Liver (tissue), 3 donors: Measurements from ENCODE around the gene HCN2.

ENCODE experiments used
- EGR1 ChIP-seq, 2 donors: IDR thresholded peaks; 2 replicates each; pipeline ENCODE4 v1.6.1; 2016 to 2018; ENCODE audit warnings: antibody characterized with exemption in 2 of 2, low read depth in 2 of 2
- FOXA1 ChIP-seq: IDR thresholded peaks from 2 replicates; pipeline ENCODE4 v1.6.1; 2016; ENCODE audit warnings: antibody characterized with exemption
- HNF4G ChIP-seq: IDR thresholded peaks from 2 replicates; pipeline ENCODE4 v1.6.1; 2016; ENCODE audit warnings: antibody characterized with exemption
- JUND ChIP-seq, 2 donors: IDR thresholded peaks; 2 replicates each; pipeline ENCODE4 v1.6.1; 2016; ENCODE audit warnings: antibody characterized with exemption in 2 of 2
- SP1 ChIP-seq: IDR thresholded peaks from 2 replicates; pipeline ENCODE4 v1.6.1; 2018; ENCODE audit warnings: antibody characterized with exemption, mild to moderate bottlenecking
- TAF1 ChIP-seq: conservative IDR thresholded peaks from 2 replicates; pipeline ENCODE4 v1.6.1; 2016; ENCODE audit warnings: antibody characterized with exemption, mild to moderate bottlenecking
- YY1 ChIP-seq: IDR thresholded peaks from 2 replicates; pipeline ENCODE4 v1.6.1; 2016; ENCODE audit warnings: antibody characterized with exemption, mild to moderate bottlenecking
- TF ChIP-seq, protein P1 (sequence below): IDR thresholded peaks from 2 replicates; pipeline ENCODE4 v1.6.1; 2016; ENCODE audit warnings: antibody characterized with exemption, mild to moderate bottlenecking
- TF ChIP-seq, protein P2 (sequence below): fragments of 150-350 bp; IDR thresholded peaks from 2 replicates; pipeline ENCODE4 v1.5.1; 2017; ENCODE audit warnings: improper control_type of control experiment, low read depth, low read length; ENCODE audit not compliant: missing input control
- TF ChIP-seq, protein P3 (sequence below): IDR thresholded peaks from 2 replicates; pipeline ENCODE4 v1.6.1; 2016; ENCODE audit warnings: antibody characterized with exemption
- TF ChIP-seq, protein P4 (sequence below): IDR thresholded peaks from 2 replicates; pipeline ENCODE4 v1.6.1; 2016; ENCODE audit warnings: antibody characterized with exemption
- TF ChIP-seq, protein P5 (sequence below): IDR thresholded peaks from 2 replicates; pipeline ENCODE4 v1.6.1; 2016; ENCODE audit warnings: antibody characterized with exemption
- donor health status: healthy.
- donor health status: healthy.

DNA sequence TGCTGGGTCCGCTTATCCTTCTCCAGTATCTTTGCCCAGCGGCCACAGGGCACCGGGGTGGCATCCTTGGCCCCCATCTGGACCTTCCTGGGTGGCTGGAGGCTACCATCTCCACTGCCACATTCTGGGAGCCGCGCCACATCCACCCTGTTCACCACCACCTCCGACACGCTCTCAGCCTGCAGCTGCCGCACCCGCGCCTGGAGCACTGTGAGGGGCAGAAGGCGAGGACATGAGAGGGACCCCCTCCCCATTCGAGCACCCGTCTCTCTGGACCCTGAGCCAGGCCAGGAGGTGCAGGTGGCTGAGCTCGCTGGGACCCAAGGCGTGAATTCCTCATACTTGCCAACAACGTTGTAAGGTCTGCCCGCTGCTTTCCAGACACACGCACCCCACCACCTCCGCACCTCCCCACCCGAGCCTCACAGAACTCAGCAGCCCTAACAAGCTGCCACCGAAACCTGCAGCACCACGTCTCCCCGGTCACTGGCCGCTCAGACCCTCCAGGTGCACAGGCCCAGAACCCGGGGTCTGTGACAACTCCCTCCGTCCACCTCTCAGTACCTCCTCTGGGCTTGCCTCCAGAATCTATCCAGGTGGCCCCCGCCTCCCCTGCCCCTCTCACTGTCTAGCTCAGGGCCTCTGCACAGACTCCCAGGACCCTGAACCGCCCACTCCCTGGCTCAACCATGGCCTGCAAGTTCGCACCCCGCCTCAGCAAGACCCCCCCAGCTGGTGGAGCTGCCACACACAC, 40.5 kb downstream of the HCN2 start:
- TF ChIP-seq, protein P1, sequence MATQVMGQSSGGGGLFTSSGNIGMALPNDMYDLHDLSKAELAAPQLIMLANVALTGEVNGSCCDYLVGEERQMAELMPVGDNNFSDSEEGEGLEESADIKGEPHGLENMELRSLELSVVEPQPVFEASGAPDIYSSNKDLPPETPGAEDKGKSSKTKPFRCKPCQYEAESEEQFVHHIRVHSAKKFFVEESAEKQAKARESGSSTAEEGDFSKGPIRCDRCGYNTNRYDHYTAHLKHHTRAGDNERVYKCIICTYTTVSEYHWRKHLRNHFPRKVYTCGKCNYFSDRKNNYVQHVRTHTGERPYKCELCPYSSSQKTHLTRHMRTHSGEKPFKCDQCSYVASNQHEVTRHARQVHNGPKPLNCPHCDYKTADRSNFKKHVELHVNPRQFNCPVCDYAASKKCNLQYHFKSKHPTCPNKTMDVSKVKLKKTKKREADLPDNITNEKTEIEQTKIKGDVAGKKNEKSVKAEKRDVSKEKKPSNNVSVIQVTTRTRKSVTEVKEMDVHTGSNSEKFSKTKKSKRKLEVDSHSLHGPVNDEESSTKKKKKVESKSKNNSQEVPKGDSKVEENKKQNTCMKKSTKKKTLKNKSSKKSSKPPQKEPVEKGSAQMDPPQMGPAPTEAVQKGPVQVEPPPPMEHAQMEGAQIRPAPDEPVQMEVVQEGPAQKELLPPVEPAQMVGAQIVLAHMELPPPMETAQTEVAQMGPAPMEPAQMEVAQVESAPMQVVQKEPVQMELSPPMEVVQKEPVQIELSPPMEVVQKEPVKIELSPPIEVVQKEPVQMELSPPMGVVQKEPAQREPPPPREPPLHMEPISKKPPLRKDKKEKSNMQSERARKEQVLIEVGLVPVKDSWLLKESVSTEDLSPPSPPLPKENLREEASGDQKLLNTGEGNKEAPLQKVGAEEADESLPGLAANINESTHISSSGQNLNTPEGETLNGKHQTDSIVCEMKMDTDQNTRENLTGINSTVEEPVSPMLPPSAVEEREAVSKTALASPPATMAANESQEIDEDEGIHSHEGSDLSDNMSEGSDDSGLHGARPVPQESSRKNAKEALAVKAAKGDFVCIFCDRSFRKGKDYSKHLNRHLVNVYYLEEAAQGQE, result no peak
- TF ChIP-seq, protein P2, sequence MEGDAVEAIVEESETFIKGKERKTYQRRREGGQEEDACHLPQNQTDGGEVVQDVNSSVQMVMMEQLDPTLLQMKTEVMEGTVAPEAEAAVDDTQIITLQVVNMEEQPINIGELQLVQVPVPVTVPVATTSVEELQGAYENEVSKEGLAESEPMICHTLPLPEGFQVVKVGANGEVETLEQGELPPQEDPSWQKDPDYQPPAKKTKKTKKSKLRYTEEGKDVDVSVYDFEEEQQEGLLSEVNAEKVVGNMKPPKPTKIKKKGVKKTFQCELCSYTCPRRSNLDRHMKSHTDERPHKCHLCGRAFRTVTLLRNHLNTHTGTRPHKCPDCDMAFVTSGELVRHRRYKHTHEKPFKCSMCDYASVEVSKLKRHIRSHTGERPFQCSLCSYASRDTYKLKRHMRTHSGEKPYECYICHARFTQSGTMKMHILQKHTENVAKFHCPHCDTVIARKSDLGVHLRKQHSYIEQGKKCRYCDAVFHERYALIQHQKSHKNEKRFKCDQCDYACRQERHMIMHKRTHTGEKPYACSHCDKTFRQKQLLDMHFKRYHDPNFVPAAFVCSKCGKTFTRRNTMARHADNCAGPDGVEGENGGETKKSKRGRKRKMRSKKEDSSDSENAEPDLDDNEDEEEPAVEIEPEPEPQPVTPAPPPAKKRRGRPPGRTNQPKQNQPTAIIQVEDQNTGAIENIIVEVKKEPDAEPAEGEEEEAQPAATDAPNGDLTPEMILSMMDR, result no peak
- TF ChIP-seq YY1 (no peak), TAF1 (no peak), EGR1 (IDR thresholded peaks at IDR 0.05; ENCODE audit: low read depth in 2 of 2) (no peak), HNF4G (no peak), JUND (IDR thresholded peaks at IDR 0.05) (no peak), SP1 (no peak), FOXA1 (no peak)
- TF ChIP-seq, protein P3, sequence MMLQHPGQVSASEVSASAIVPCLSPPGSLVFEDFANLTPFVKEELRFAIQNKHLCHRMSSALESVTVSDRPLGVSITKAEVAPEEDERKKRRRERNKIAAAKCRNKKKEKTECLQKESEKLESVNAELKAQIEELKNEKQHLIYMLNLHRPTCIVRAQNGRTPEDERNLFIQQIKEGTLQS, result no peak
- TF ChIP-seq, protein P4, sequence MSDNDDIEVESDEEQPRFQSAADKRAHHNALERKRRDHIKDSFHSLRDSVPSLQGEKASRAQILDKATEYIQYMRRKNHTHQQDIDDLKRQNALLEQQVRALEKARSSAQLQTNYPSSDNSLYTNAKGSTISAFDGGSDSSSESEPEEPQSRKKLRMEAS, result no peak
- TF ChIP-seq, protein P5, sequence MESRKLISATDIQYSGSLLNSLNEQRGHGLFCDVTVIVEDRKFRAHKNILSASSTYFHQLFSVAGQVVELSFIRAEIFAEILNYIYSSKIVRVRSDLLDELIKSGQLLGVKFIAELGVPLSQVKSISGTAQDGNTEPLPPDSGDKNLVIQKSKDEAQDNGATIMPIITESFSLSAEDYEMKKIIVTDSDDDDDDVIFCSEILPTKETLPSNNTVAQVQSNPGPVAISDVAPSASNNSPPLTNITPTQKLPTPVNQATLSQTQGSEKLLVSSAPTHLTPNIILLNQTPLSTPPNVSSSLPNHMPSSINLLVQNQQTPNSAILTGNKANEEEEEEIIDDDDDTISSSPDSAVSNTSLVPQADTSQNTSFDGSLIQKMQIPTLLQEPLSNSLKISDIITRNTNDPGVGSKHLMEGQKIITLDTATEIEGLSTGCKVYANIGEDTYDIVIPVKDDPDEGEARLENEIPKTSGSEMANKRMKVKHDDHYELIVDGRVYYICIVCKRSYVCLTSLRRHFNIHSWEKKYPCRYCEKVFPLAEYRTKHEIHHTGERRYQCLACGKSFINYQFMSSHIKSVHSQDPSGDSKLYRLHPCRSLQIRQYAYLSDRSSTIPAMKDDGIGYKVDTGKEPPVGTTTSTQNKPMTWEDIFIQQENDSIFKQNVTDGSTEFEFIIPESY, result no peak
